ENCODE measurements around the gene NFIB. TPM values are rescaled to one million over a fixed set of nuclear protein-coding genes. Genes with fewer than 3 reads are reported as not detected.

Gene NFIB
- total RNA-seq, 1 donor from 2014 or later: not detected

- intact Hi-C loops (cut with micrococcal nuclease): no loop called here
Measured at GRCh38 chr9:14131356-14132088, 182.4 kb downstream of the NFIB start.

- intact Hi-C loops (cut with micrococcal nuclease): no loop called here
Measured at GRCh38 chr9:14127656-14128055, 186.3 kb downstream of the NFIB start.

DNA sequence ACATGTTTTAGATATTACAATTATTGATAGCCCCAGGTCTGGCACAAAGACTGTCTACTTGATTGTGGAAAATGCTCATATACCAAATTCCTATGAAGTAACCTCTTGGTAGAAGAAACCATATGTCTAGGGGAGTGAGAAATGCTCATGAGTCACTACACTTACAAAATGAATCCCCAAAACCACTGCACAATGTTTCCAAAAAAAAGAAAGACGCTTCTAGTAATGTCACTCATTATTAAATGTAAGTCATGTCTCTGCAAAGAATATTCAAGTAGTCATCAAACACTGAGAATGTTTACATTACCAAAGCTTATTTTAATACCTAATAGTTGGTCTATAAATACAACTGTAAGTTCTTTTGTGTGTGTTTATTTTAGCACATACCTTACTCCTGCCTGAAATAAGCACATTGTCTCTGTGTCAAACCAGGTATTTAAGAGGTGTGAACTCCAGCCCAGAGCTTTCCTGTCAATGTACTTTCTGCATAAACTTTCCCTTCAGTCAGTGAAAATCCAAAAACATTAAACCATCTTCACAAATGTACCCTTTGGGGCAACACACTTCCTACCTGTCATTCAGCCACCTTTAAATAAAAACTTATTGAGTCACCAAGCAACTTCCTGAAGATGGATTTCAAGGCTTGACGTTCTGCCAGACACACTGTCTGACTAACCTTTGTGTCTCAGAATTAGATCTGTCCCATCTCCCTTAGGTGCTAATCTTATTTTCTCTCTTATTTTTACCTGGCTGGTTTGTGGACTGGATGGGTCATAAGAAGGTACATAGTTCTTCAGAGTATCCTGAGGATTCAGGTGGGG, 194.0 kb downstream of the NFIB start:
- intact Hi-C loops (cut with micrococcal nuclease): no loop called here

DNA sequence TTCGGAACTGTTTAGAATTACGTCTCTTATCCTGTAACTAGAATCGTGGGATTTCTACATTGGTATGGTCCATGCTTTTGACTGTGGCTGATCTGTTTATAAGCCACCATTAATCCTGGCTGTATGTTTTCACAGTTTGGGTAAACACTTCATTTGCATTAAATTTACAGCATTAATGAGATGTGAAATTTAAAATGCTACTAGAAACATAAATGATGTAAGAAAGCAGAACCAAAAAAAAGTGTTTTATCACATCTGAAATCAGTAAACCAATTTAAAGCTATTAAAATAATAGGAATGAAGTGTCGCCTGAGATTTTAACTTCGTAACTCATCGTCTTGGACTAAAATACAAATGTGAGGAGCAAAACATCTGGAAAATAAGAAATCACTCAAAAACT, 201.7 kb downstream of the NFIB start:
- intact Hi-C loops (cut with micrococcal nuclease): no loop called here

DNA sequence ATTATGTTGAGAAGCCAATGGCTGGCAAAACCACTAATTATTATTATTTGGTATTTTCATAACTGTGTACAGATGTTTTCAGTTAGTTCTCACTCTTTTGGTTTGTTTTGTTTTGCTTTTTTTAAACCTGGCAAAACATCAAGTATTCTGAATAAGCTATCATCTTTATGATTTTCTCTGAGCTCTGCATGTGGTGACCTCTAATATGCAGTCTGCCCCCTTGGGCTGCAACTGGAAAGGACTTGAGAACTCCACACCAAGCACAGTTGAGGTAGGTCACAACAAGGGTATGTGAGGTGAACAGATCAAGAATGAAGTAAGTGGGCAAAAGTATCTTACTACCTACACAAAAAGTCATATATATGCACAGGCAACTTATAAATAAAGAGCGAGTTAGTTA, 202.2 kb downstream of the NFIB start:
- intact Hi-C loops (cut with micrococcal nuclease): no loop called here

GRCh38 chr9:14107977-14108376, 206.0 kb downstream of the NFIB start:
- intact Hi-C loops (cut with micrococcal nuclease): no loop called here

DNA sequence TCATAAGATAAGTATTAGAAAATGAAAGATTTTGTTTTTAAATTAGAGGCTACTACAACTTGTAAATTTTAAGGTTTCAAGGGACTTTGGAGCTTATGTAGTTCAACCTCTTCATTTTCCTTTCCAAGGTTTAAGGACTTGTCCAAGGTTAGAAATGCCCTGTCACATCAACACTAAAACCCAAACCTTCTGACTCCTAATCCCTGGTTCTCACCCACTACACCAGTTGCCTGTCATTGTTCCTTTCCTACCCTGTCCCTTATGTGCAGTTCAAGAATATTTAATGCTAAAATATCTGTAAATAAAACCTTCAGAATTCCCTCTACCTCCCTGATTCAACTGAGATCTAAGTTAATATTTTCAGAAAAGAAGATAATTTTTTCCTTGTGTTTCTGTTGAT, 206.4 kb downstream of the NFIB start:
- intact Hi-C loops (cut with micrococcal nuclease): no loop called here

- intact Hi-C loops (cut with micrococcal nuclease): no loop called here
Measured at GRCh38 chr9:14106699-14107098, 207.2 kb downstream of the NFIB start.

GRCh38 chr9:14104496-14104895, 209.4 kb downstream of the NFIB start:
- intact Hi-C loops (cut with micrococcal nuclease): no loop called here

DNA sequence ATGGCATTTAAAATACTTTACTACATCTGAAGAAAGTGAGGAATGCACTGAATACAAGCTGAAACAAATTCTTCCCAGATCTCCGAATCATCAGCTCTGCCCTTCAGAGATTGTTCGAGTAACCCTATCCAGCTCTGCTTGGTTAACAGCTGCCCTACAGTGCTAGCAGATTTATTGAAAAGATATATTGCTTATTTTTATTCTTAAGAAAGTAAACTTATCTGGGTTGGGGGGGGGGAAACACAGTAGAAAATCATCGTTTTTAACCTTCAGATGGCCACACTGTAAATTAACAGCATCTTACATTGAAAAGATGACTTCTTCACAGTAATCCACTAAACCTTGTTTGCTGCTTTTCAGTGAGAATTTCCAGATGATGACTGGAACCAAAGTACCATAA, 210.8 kb downstream of the NFIB start:
- intact Hi-C loops (cut with micrococcal nuclease): no loop called here

DNA sequence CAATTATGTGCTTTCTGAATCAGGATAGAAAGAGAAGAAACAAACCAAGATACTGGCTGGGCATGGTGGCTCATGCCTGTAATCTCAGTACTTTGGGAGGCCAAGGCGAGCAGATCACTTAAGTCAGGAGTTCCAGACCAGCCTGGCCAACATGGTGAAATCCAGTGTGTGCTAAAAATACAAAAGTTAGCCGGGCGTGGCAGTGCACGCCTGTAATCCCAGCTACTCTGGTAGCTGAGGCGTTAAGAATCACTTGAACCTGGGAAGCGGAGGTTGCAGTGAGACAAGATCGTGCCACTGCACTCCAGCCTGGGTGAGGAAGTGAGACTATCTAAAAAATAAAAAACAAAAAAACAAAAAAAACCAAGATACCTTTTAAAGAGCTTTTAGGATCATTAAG, 214.2 kb downstream of the NFIB start:
- intact Hi-C loops (cut with micrococcal nuclease): no loop called here

GRCh38 chr9:14098486-14099180, 215.3 kb downstream of the NFIB start:
- intact Hi-C loops (cut with micrococcal nuclease): no loop called here

DNA sequence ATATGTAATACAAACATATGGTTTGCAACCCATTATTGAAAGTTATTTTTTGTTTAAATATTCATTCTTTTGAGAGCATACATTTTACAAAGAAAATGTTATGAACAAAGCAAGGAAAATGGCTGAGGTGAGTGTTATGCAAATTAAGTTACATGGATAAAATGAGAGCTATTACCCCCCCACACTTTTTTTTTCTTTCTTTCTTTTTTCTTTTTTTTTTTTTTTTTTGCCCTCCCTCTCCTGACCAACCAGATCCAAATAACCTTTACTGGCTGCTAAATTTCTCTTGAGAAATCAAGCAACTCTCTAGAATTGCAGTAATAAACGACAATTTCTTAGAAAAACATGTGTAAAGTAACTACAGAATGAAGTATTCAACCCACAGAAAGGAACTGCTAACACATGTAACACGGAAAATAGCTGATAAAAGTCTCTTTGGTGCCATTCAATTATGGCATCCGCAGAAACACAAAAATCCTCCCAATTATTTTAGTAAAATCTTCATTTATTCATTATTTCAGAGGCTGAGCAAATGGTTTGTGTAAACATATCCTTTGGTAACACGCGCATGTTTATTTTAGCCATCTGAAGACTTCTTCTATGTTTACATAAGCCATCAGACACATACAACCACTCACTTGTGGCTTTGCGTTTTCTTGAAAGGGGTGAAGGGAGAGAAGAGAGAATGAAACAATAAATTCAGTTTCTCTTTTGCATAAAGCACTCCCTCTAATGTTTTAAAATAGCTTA, 216.1 kb downstream of the NFIB start:
- intact Hi-C loops (cut with micrococcal nuclease): no loop called here

GRCh38 chr9:14097215-14097614, 216.7 kb downstream of the NFIB start:
- intact Hi-C loops (cut with micrococcal nuclease): no loop called here

GRCh38 chr9:14096258-14096922, 217.6 kb downstream of the NFIB start:
- intact Hi-C loops (cut with micrococcal nuclease): no loop called here

- intact Hi-C loops (cut with micrococcal nuclease): no loop called here
Measured at GRCh38 chr9:14095277-14095676, 218.7 kb downstream of the NFIB start.

GRCh38 chr9:14094491-14094890, 219.4 kb downstream of the NFIB start:
- intact Hi-C loops (cut with micrococcal nuclease): no loop called here

- intact Hi-C loops (cut with micrococcal nuclease): no loop called here
Measured at GRCh38 chr9:14092344-14092743, 221.6 kb downstream of the NFIB start.

DNA sequence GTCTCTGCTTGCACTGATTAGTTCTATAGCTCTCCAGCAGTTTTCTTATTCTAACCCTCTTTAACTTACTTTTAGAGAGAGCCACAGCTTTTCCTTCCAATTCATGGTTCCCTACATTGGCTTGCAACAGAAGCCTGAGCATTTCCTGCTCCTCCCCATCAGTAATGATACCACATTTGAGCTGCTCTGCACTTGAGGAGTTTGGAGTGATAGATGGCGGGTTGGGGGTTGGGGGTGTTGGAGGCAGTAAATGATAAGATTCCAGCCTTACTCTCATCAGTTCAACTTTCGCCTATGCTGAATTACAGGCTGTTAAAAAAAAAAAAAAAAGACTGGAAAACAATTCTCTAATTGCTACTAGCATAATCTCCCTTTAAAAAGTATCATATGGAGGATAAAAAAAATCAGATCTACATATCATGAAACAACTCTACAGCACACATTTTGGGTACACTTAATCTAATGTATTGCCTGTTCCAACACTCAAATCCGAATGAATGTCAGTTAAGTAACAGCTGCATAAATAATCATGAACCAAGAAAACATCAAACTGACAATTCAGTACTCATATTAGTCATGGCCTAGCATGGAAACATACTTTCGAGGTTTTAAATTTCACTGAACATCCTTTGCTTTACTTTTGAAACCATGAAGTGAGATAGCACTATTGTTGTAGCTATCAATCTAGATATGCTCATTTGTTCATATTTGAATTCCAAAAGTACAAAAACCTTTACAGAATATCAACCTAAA, 224.7 kb downstream of the NFIB start:
- intact Hi-C loops (cut with micrococcal nuclease): no loop called here

DNA sequence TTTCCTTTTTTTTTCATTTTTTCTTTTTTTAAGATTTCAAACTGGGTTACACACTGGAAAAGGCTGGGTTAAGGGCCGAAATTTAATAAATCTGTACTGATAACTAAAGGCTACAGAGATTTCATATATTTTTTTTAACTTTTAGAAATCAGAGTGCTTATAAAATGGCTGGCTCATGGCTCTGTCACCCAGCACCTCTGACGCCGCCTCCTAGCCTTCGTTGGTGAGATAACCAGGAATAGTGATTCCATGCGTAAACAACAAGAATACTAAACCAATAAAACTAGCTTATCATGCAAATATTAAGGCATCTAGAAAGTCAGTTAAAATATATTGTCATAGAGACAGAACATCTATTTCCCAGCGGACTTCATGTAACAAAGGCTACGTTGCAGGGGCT, 226.4 kb downstream of the NFIB start:
- intact Hi-C loops (cut with micrococcal nuclease): no loop called here
